GM23338 (cell line): ENCODE results near the gene PCDHB13.
"Not testable (repeated sequence)": the region's sequence is repeated elsewhere in the genome, so short reads cannot be mapped to it uniquely, and the experiment has no call there.

Experiments
- STAT1 ChIP-seq: IDR thresholded peaks from one replicate; pipeline ENCODE4 v1.6.1; 2016; ENCODE audit warnings: antibody characterized with exemption; ENCODE audit not compliant: unreplicated experiment
- TF ChIP-seq, protein P1 (sequence below), 2 experiments: fragments of 200-600 bp in 1 of 2; sonication (generic) in 1 of 2; conservative IDR thresholded peaks; 2 replicates each; pipeline versions ENCODE4 v1.5.1 to v1.6.1; 2016 to 2017; ENCODE audit warnings: antibody characterized with exemption in 2 of 2, low read depth in 2 of 2, mild to moderate bottlenecking in 2 of 2, moderate library complexity in 1 of 2

GRCh38 chr5:141235922-141236321 lies 22.2 kb downstream of the PCDHB13 start:
- TF ChIP-seq, protein P1, sequence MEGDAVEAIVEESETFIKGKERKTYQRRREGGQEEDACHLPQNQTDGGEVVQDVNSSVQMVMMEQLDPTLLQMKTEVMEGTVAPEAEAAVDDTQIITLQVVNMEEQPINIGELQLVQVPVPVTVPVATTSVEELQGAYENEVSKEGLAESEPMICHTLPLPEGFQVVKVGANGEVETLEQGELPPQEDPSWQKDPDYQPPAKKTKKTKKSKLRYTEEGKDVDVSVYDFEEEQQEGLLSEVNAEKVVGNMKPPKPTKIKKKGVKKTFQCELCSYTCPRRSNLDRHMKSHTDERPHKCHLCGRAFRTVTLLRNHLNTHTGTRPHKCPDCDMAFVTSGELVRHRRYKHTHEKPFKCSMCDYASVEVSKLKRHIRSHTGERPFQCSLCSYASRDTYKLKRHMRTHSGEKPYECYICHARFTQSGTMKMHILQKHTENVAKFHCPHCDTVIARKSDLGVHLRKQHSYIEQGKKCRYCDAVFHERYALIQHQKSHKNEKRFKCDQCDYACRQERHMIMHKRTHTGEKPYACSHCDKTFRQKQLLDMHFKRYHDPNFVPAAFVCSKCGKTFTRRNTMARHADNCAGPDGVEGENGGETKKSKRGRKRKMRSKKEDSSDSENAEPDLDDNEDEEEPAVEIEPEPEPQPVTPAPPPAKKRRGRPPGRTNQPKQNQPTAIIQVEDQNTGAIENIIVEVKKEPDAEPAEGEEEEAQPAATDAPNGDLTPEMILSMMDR (conservative IDR thresholded peaks at IDR 0.05; ENCODE audit: low read depth in 2 of 2) = not testable (repeated sequence)
- not testable (repeated sequence) for TF ChIP-seq STAT1
